H1 (cell line): Measurements from ENCODE around the gene PDE8B.

Experiments
- CBX5 ChIP-seq: fragments of 300-800, 300-1000 bp; sonication (generic); IDR thresholded peaks from 2 replicates; pipeline ENCODE4 v1.7.1; 2016; ENCODE audit warnings: antibody characterized with exemption, low read length, low read depth
- EGR1 ChIP-seq: IDR thresholded peaks from 2 replicates; pipeline ENCODE4 v1.6.1; 2011; ENCODE audit warnings: low read depth, low read length, borderline replicate concordance
- EP300 ChIP-seq, 2 experiments: IDR thresholded peaks; 1 replicate in 1 of 2; 2 replicates in 1 of 2; pipeline ENCODE4 v1.6.1; 2011 to 2012; ENCODE audit warnings: low read depth in 2 of 2, low read length in 2 of 2, mild to moderate bottlenecking in 2 of 2, borderline replicate concordance in 1 of 2, inconsistent platforms in 1 of 2, moderate library complexity in 1 of 2
- EZH2 ChIP-seq: fragments of 200-600 bp; sonication (generic); IDR thresholded peaks from 2 replicates; pipeline ENCODE4 v1.7.1; 2012; ENCODE audit warnings: low read depth, mild to moderate bottlenecking, moderate library complexity, low read length, inconsistent platforms; ENCODE audit not compliant: severe bottlenecking
- KDM1A ChIP-seq: fragments of 200-600, 300-600 bp; sonication (generic); IDR thresholded peaks from 2 replicates; pipeline ENCODE4 v1.7.1; 2016; ENCODE audit warnings: mild to moderate bottlenecking, low read length, borderline replicate concordance
- POLR2A ChIP-seq, 2 experiments: IDR thresholded peaks; 1 replicate in 1 of 2; 2 replicates in 1 of 2; pipeline ENCODE4 v1.6.1; 2011; ENCODE audit warnings: low read depth in 2 of 2, low read length in 2 of 2, mild to moderate bottlenecking in 2 of 2; ENCODE audit errors: control extremely low read depth in 1 of 2
- RAD21 ChIP-seq, 2 experiments: IDR thresholded peaks in 1 of 2; conservative IDR thresholded peaks in 1 of 2; 2 replicates each; pipeline ENCODE4 v1.6.1; 2011; ENCODE audit warnings: low read depth in 2 of 2, low read length in 2 of 2, improper control_type of control experiment in 1 of 2, inconsistent platforms in 1 of 2, mild to moderate bottlenecking in 1 of 2, moderate library complexity in 1 of 2
- RNF2 ChIP-seq: fragments of 200-900, 300-1000 bp; sonication (generic); IDR thresholded peaks from 2 replicates; pipeline ENCODE4 v1.7.1; 2016; ENCODE audit warnings: borderline replicate concordance, low read depth, mild to moderate bottlenecking, antibody characterized with exemption, low read length; ENCODE audit not compliant: poor library complexity, severe bottlenecking; ENCODE audit errors: missing control alignments
- TAF1 ChIP-seq: IDR thresholded peaks from 2 replicates; pipeline ENCODE4 v1.6.1; 2011; ENCODE audit warnings: mild to moderate bottlenecking, low read depth, low read length
- YY1 ChIP-seq: IDR thresholded peaks from 2 replicates; pipeline ENCODE4 v1.6.1; 2011; ENCODE audit warnings: low read depth, mild to moderate bottlenecking, low read length
- TF ChIP-seq, protein P1 (sequence below), 3 experiments: IDR thresholded peaks; 1 replicate in 2 of 3; 2 replicates in 1 of 3; pipeline versions ENCODE4 v1.5.1 to v1.6.1; 2011; ENCODE audit warnings: low read length in 3 of 3, mild to moderate bottlenecking in 3 of 3, inconsistent platforms in 2 of 3, low read depth in 1 of 3, moderate library complexity in 1 of 3; ENCODE audit not compliant: insufficient read depth in 1 of 3; ENCODE audit errors: control extremely low read depth in 1 of 3
- TF ChIP-seq, protein P2 (sequence below): fragments of 300-600 bp; sonication (generic); IDR thresholded peaks from 2 replicates; pipeline ENCODE4 v1.7.1; 2012; ENCODE audit warnings: low read length, moderate library complexity, mild to moderate bottlenecking, inconsistent platforms; ENCODE audit not compliant: insufficient replicate concordance

DNA sequence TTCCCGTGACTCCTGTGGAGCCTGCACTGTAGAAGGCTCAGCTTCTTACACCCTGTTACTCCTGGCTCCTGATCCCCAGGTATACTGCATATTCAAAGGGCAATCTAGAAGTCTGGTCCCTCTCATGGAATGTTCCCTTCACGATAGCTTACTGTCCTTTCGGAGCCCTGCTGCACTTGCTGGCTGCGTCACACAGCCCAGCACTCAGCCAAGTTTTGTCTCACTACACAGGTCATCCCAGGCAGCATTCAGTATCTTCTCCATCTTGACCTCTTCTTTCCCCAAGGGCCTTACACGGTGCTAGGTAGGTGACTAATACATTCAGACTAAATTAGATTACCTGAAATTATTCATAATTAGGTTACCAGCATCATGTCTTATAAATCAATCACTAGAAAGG lies 157.9 kb downstream of the PDE8B start:
- TF ChIP-seq, protein P1, sequence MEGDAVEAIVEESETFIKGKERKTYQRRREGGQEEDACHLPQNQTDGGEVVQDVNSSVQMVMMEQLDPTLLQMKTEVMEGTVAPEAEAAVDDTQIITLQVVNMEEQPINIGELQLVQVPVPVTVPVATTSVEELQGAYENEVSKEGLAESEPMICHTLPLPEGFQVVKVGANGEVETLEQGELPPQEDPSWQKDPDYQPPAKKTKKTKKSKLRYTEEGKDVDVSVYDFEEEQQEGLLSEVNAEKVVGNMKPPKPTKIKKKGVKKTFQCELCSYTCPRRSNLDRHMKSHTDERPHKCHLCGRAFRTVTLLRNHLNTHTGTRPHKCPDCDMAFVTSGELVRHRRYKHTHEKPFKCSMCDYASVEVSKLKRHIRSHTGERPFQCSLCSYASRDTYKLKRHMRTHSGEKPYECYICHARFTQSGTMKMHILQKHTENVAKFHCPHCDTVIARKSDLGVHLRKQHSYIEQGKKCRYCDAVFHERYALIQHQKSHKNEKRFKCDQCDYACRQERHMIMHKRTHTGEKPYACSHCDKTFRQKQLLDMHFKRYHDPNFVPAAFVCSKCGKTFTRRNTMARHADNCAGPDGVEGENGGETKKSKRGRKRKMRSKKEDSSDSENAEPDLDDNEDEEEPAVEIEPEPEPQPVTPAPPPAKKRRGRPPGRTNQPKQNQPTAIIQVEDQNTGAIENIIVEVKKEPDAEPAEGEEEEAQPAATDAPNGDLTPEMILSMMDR (IDR thresholded peaks at IDR 0.05; ENCODE audit: control extremely low read depth in 1 of 3, insufficient read depth in 1 of 3, low read depth in 1 of 3, low read length in 3 of 3), result no peak
- TF ChIP-seq EP300 (IDR thresholded peaks at IDR 0.05; ENCODE audit: borderline replicate concordance in 1 of 2, low read depth in 2 of 2, low read length in 2 of 2), result no peak
- no peak for TF ChIP-seq POLR2A (IDR thresholded peaks at IDR 0.05; ENCODE audit: control extremely low read depth in 1 of 2, low read depth in 2 of 2, low read length in 2 of 2)
- no peak for TF ChIP-seq RNF2
- TF ChIP-seq EGR1, result no peak
- TF ChIP-seq RAD21 (IDR thresholded peaks at IDR 0.05 in 1 of 2, conservative IDR thresholded peaks at IDR 0.05 in 1 of 2; ENCODE audit: low read depth in 2 of 2, low read length in 2 of 2), result no peak
- TF ChIP-seq TAF1, result no peak
- TF ChIP-seq, protein P2, sequence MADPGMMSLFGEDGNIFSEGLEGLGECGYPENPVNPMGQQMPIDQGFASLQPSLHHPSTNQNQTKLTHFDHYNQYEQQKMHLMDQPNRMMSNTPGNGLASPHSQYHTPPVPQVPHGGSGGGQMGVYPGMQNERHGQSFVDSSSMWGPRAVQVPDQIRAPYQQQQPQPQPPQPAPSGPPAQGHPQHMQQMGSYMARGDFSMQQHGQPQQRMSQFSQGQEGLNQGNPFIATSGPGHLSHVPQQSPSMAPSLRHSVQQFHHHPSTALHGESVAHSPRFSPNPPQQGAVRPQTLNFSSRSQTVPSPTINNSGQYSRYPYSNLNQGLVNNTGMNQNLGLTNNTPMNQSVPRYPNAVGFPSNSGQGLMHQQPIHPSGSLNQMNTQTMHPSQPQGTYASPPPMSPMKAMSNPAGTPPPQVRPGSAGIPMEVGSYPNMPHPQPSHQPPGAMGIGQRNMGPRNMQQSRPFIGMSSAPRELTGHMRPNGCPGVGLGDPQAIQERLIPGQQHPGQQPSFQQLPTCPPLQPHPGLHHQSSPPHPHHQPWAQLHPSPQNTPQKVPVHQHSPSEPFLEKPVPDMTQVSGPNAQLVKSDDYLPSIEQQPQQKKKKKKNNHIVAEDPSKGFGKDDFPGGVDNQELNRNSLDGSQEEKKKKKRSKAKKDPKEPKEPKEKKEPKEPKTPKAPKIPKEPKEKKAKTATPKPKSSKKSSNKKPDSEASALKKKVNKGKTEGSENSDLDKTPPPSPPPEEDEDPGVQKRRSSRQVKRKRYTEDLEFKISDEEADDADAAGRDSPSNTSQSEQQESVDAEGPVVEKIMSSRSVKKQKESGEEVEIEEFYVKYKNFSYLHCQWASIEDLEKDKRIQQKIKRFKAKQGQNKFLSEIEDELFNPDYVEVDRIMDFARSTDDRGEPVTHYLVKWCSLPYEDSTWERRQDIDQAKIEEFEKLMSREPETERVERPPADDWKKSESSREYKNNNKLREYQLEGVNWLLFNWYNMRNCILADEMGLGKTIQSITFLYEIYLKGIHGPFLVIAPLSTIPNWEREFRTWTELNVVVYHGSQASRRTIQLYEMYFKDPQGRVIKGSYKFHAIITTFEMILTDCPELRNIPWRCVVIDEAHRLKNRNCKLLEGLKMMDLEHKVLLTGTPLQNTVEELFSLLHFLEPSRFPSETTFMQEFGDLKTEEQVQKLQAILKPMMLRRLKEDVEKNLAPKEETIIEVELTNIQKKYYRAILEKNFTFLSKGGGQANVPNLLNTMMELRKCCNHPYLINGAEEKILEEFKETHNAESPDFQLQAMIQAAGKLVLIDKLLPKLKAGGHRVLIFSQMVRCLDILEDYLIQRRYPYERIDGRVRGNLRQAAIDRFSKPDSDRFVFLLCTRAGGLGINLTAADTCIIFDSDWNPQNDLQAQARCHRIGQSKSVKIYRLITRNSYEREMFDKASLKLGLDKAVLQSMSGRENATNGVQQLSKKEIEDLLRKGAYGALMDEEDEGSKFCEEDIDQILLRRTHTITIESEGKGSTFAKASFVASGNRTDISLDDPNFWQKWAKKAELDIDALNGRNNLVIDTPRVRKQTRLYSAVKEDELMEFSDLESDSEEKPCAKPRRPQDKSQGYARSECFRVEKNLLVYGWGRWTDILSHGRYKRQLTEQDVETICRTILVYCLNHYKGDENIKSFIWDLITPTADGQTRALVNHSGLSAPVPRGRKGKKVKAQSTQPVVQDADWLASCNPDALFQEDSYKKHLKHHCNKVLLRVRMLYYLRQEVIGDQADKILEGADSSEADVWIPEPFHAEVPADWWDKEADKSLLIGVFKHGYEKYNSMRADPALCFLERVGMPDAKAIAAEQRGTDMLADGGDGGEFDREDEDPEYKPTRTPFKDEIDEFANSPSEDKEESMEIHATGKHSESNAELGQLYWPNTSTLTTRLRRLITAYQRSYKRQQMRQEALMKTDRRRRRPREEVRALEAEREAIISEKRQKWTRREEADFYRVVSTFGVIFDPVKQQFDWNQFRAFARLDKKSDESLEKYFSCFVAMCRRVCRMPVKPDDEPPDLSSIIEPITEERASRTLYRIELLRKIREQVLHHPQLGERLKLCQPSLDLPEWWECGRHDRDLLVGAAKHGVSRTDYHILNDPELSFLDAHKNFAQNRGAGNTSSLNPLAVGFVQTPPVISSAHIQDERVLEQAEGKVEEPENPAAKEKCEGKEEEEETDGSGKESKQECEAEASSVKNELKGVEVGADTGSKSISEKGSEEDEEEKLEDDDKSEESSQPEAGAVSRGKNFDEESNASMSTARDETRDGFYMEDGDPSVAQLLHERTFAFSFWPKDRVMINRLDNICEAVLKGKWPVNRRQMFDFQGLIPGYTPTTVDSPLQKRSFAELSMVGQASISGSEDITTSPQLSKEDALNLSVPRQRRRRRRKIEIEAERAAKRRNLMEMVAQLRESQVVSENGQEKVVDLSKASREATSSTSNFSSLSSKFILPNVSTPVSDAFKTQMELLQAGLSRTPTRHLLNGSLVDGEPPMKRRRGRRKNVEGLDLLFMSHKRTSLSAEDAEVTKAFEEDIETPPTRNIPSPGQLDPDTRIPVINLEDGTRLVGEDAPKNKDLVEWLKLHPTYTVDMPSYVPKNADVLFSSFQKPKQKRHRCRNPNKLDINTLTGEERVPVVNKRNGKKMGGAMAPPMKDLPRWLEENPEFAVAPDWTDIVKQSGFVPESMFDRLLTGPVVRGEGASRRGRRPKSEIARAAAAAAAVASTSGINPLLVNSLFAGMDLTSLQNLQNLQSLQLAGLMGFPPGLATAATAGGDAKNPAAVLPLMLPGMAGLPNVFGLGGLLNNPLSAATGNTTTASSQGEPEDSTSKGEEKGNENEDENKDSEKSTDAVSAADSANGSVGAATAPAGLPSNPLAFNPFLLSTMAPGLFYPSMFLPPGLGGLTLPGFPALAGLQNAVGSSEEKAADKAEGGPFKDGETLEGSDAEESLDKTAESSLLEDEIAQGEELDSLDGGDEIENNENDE, result no peak
- no peak for TF ChIP-seq YY1
- no peak for TF ChIP-seq CBX5
- no peak for TF ChIP-seq EZH2
- TF ChIP-seq KDM1A, result no peak
